DMS114 treated with DMSO at 0.1 percent for 48 hours (cell line): ENCODE results near the gene CYP26B1.

Experiments
- DNase-seq: peaks from one replicate; lab custom pipeline; 2025; ENCODE audit not compliant: unreplicated experiment; lab: John Stamatoyannopoulos, UW

CYP26B1 gene

DNA sequence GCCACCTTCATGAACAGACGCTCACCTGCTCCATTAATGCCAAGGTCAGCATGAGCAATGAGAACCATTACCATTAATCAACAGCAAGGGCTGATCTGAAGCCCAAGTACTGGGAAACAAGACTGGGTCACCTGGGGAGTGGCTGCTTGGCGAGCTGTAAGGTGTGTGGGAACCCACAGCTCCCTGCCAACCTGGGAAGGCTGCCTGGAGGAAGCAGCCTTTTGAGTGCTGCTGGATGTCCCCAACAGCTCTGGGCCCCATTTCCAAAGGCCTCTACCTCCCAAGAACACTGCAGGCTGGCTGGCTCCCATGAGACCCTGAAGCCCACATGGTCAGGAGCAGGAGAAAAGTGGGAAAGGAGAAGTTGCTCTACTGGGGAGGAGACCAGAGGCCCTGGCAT, 62.1 kb downstream of the CYP26B1 start:
- no peak for DNase-seq

DNA sequence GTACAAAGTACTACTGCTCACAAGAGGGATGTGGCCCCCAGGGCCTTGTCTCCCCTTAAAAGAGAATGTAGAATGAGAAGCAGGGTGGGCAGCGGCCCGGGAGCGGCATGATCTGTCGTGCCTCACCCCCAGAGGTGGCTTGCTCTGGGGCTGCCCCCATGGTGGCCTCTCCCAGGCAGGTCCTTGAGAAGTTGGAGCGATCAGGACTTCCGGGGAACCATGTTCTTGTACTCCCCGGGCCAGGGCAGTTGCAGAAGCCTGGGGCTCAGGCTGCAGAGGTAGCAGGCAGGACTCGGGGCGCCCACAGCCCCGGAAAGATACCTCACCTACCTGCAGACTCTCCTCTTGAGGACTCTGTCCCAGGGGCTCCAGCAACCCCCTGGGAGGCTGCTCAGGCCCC, 62.6 kb downstream of the CYP26B1 start:
- DNase-seq = no peak

DNA sequence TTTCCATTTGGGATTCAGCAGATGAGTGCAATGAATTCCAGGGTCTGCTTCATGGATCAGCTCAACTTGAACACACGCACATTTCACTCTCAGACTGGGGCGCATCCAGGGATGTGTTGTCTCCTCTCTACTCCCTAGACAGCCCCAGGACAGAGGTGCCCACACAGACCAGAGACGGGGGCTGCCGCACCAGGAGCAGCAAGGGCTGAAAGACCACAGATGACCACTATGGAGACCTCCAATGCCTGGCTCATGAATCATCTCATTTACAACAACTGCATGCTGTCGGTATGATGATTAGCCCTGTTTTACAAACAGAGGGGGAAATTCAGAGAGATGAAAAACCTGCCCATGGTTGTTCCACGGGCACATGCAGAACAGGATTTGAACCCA, 63.1 kb downstream of the CYP26B1 start:
- DNase-seq = no peak

DNA sequence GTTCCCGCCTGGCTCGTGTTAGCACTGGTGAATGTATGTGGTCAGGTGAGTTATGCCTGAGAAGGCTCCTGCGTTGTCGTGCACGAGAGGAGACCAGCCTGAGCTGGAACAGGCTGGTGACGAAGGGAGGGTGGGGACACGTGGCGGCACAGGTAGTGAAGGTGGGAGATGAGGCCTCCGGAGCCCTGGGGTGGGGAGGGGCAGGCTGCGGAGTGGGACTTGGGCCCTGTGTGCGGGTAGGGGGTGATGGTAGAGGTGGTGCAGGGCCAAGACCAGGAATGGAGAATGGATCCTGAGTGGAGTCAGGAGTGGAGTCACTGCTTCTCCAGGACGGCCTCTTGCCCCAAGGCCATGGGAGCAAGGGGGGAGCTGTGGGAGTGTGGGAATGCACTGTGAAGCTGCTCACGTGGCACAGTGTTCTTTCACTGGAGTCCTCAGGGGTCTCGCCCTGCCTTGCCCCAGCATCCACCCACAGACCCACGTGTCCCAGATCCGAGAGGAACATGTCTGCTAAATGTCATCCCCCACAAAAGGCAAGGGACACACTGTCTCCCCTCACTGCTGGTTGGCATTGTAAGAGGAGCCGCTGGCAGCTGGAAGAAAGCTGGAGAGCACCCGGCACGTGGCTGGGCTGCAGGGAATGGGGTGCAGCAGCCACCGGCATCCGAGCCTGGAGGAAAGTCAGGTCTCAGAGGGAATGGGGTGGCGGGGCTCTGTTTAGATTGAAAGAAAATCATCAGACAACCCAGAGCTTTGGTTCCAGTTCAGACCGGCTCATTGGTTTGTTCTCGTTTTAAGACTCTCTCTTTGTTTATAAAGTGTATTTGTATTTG, 63.7 kb downstream of the CYP26B1 start:
- DNase-seq = no peak

DNA sequence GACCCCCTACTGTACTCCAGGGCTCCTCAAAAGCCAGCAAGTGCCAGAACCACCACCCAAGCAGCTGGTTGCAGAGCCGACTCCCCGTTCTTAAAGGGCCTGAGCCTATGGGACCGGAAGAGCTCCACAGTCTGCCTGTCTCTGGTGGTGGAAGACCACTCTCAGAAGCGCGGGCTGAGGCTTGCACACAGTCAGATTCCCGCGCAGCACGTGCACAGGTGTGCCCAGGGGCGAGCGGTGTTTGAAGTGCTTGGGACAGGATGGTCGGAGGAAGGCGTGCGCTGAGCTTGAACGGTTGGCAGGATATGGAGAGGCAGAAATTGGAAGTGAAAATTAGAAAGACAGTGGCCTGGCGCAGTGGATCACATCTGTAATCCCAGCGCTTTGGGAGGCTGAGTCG, 64.8 kb downstream of the CYP26B1 start:
- no peak for DNase-seq

DNA sequence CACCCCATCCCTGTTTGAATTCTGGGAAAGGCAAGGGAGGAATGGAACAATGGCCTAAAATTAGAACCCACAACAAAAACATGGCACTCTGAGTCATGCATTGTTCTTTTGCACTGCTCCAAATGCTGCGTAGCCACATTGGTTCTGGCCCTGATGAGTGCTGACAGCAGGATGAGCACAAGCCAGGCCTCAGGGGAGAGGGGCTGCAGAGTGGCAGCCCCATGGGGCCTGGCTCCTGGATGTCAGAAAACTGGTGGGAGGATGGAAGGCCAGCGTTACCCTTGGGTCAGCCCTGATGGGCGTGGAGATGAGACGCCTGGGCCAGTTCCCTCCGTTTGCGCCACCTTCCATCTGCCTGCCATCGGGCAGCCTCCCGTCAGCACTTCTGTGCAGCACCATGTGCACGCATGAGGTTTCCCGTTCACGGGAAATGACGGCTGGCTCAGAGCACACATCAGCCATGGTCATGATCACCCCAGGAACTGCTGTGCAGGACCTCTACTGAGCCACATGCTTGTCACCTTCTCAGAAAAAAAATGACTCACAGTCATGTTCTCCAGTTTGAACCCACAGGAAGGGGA, 65.6 kb downstream of the CYP26B1 start:
- no peak for DNase-seq

DNA sequence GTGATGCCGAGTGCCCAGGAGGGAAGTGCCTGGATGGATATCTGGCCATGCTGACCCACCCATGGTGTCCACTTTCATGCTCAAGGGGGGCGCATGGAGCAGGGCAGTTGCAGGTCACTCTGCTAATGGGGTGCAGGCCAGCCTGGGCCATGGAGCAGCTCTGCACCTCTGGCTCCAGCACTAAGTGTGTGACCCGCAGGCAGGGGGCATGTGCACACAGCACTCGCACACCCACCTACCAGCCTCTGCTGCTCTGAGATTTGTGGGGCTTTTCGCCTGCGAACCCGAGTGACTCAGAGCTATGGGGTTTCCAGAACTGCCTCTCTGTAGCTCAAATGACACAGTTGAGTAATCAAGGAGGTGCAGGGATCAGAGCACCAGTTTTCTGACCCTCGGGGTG, 66.2 kb downstream of the CYP26B1 start:
- DNase-seq = no peak

DNA sequence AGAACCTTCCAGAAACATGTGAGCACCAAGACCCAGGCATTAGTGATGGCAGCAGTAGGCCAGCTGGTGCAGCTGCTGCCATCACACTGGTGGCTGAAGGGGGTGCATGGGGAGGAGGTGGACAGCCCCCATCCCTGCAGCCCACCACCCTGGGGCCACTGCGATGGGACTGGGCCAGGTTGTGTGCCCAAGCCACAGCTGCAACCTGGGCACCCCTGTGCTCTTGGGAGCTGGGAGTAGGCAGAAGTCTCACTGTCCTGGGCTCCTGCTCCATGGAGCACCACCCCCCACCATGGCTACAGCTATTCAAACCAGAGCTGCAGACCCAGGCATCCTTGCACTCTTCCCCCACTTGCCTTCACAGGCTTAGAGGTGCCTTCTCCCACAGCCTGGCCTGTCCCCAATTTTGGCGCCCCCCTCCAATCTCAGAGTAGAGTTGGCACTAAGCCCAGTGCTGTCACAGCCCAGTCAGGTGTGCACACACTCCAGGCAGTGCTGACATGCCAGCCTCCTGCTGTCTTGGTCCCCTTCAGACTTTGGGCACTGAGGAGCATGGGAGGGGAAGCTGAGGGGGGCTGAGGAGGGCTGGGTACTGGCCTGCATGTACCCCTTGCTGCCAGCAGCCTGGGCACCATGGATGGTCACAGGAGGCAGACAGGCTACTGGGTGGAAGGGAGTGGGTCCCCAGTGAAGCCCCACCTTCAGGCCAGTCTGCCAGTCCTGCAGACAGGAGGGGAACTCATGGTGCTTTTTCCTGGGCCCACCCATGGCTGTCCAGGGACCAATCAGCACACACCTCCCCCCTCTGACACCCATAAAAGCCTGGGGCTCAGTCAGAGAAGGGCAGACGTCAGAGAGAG, 67.1 kb downstream of the CYP26B1 start:
- no peak for DNase-seq
